Mucosa of rectum (tissue), 2 donors: ENCODE data around the gene DDX1.

Experiments
- H3K27ac ChIP-seq, 2 donors: one replicate each; pipeline ENCODE4 v1.7.0; 2013; ENCODE audit warnings: inconsistent platforms in 2 of 2, low read depth in 2 of 2, low read length in 2 of 2
- H3K27me3 ChIP-seq, 2 donors: one replicate each; pipeline ENCODE4 v1.7.0; 2013; ENCODE audit warnings: low read length in 2 of 2; ENCODE audit not compliant: control insufficient read depth in 2 of 2, insufficient read depth in 2 of 2
- H3K36me3 ChIP-seq, 2 donors: one replicate each; pipeline ENCODE4 v1.7.0; 2013; ENCODE audit warnings: low read length in 2 of 2; ENCODE audit not compliant: control insufficient read depth in 2 of 2, insufficient read depth in 2 of 2
- H3K4me1 ChIP-seq, 2 donors: one replicate each; pipeline ENCODE4 v1.7.0; 2013; ENCODE audit warnings: low read length in 2 of 2, mild to moderate bottlenecking in 1 of 2; ENCODE audit not compliant: control insufficient read depth in 2 of 2, insufficient read depth in 2 of 2
- H3K4me3 ChIP-seq, 2 donors: one replicate each; pipeline ENCODE4 v1.7.0; 2013; ENCODE audit warnings: low read length in 2 of 2
- H3K9ac ChIP-seq, 2 donors: one replicate each; pipeline ENCODE4 v1.7.0; 2013; ENCODE audit warnings: low read length in 2 of 2, low read depth in 1 of 2, mild to moderate bottlenecking in 1 of 2
- H3K9me3 ChIP-seq, 2 donors: one replicate each; pipeline ENCODE4 v1.7.0; 2013; ENCODE audit warnings: low read length in 2 of 2; ENCODE audit not compliant: control insufficient read depth in 2 of 2
- donor health status: healthy.
- donor health status: Normal muscosa, but diverticular disease.

Gene DDX1

GRCh38 chr2:15595342-15595905 is 3.8 kb downstream of the DDX1 start:
- Histone ChIP-seq H3K27me3 (no peaks in the 10 kb centered on the region), H3K36me3 (peaks cover 36 to 42% of the 10 kb centered on the region in 2 donors), H3K27ac (no peak overlapping the region), H3K4me3 (no peak overlapping the region), H3K9me3 (no peaks in the 10 kb centered on the region), H3K9ac (no peak overlapping the region), H3K4me1 (peaks cover 2 to 15% of the 10 kb centered on the region in 2 donors)

DNA sequence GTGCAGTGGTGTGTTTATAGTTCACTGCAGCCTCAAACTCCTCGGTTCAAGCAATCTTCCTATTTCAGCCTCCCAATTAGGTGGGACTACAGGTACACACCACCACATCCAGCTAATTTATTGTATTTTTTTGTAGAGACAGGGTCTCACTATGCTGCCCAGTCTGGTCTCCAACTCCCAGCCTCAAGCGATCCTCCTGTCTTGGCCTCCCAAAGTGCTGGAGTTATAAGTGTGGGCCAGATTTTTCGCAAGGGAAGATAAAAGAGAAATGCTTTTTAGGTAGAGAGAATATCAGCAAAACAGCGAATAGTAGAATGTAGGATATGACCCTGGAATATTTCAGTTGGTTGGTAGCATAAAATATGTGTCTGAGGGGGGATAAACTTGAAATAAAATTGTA is 4.3 kb downstream of the DDX1 start:
- Histone ChIP-seq H3K27me3 (no peaks in the 10 kb centered on the region), H3K27ac (no peak overlapping the region), H3K4me1 (peaks cover 2 to 14% of the 10 kb centered on the region in 2 donors), H3K9ac (no peak overlapping the region), H3K4me3 (no peak overlapping the region), H3K36me3 (peaks cover 40 to 46% of the 10 kb centered on the region in 2 donors), H3K9me3 (no peaks in the 10 kb centered on the region)

GRCh38 chr2:15596350-15596749 is 4.7 kb downstream of the DDX1 start:
- Histone ChIP-seq H3K27ac (no peak overlapping the region), H3K4me1 (peaks cover 2 to 10% of the 10 kb centered on the region in 2 donors), H3K4me3 (no peak overlapping the region), H3K36me3 (peaks cover 44 to 50% of the 10 kb centered on the region in 2 donors), H3K9me3 (no peaks in the 10 kb centered on the region), H3K27me3 (no peaks in the 10 kb centered on the region), H3K9ac (no peak overlapping the region)

DNA sequence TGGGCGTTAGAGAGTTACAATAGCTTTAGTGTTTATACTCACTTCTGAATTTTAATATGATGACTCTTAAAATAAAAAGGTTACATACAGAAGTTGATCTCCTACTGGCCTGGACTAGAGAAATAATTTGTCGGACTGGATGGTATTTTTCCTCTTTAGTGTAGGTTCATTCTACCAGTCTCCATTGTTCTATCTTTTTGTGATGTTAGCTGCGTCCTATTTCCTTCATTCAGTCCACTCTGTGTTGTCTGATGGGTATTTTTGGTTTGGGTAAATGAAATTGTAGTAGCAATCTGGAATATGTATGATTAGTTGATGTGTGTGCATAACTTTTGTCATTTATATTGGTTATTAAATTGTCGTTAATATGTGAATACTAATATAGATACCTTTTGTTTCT is 5.3 kb downstream of the DDX1 start:
- H3K9me3 ChIP-seq = no peaks in the 10 kb centered on the region
- H3K9ac ChIP-seq = no peak overlapping the region
- no peaks in the 10 kb centered on the region for H3K27me3 ChIP-seq
- H3K4me3 ChIP-seq = no peak overlapping the region
- H3K27ac ChIP-seq = no peak overlapping the region
- peaks cover 2 to 8% of the 10 kb centered on the region in 2 donors for H3K4me1 ChIP-seq
- peaks cover 49 to 56% of the 10 kb centered on the region in 2 donors for H3K36me3 ChIP-seq

DNA sequence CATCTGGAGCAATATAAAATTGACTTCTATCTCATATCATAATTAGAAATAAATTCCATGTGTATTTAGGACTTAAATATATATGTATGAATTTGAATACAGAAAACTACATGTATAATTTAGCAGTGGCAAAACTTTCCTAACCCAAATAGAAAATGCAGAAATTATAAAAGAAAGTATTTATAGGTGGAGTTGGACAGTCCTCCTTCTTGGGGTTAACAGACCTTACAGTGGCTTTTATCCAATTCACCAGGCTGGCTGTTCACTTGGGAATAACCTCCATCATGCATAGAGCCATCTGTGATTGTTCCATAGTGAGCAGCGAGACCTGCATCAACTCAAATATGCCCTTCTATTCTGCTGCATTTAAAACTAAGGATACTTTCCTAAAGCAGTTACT is 8.3 kb downstream of the DDX1 start:
- Histone ChIP-seq H3K27ac (no peak overlapping the region), H3K4me3 (no peak overlapping the region), H3K4me1 (no peaks in the 10 kb centered on the region), H3K9ac (no peak overlapping the region), H3K27me3 (no peaks in the 10 kb centered on the region), H3K9me3 (no peaks in the 10 kb centered on the region), H3K36me3 (peaks cover 70 to 86% of the 10 kb centered on the region in 2 donors)

DNA sequence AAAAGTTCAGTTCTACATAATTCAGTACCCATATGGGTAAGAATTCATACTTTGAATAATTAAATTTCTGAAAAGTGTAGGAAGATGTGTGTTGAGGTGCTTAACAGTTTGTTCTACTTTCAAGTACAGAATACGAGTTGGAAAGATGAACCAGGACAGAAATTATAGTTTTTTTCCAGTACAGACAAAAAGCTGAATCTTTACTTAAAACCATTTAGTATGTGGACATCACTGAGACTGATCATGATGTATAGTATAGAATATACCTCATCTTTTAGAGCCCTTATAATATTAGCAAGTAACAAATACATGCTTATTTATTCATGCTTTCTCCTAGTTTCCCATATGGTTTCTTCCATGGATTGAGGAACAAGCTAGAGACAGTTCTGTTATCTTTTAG is 10.0 kb downstream of the DDX1 start:
- H3K4me1 ChIP-seq = no peaks in the 10 kb centered on the region
- no peaks in the 10 kb centered on the region for H3K9me3 ChIP-seq
- H3K27me3 ChIP-seq = no peaks in the 10 kb centered on the region
- H3K36me3 ChIP-seq = peaks cover 73 to 87% of the 10 kb centered on the region in 2 donors
- no peak overlapping the region for H3K9ac ChIP-seq
- no peak overlapping the region for H3K27ac ChIP-seq
- H3K4me3 ChIP-seq = no peak overlapping the region

GRCh38 chr2:15602393-15602792 is 10.7 kb downstream of the DDX1 start:
- Histone ChIP-seq H3K27ac (no peak overlapping the region), H3K36me3 (peaks cover 74 to 88% of the 10 kb centered on the region in 2 donors), H3K4me1 (no peaks in the 10 kb centered on the region), H3K9me3 (no peaks in the 10 kb centered on the region), H3K9ac (no peak overlapping the region), H3K27me3 (no peaks in the 10 kb centered on the region), H3K4me3 (no peak overlapping the region)

GRCh38 chr2:15603044-15603765 is 11.5 kb downstream of the DDX1 start:
- Histone ChIP-seq H3K4me3 (no peak overlapping the region), H3K4me1 (no peaks in the 10 kb centered on the region), H3K9ac (no peak overlapping the region), H3K9me3 (no peaks in the 10 kb centered on the region), H3K27me3 (no peaks in the 10 kb centered on the region), H3K36me3 (peaks cover 76 to 89% of the 10 kb centered on the region in 2 donors), H3K27ac (no peak overlapping the region)

GRCh38 chr2:15603948-15604347 is 12.3 kb downstream of the DDX1 start:
- Histone ChIP-seq H3K4me1 (no peaks in the 10 kb centered on the region), H3K4me3 (no peak overlapping the region), H3K27ac (no peak overlapping the region), H3K36me3 (peaks cover 77 to 88% of the 10 kb centered on the region in 2 donors), H3K27me3 (no peaks in the 10 kb centered on the region), H3K9me3 (no peaks in the 10 kb centered on the region), H3K9ac (no peak overlapping the region)

DNA sequence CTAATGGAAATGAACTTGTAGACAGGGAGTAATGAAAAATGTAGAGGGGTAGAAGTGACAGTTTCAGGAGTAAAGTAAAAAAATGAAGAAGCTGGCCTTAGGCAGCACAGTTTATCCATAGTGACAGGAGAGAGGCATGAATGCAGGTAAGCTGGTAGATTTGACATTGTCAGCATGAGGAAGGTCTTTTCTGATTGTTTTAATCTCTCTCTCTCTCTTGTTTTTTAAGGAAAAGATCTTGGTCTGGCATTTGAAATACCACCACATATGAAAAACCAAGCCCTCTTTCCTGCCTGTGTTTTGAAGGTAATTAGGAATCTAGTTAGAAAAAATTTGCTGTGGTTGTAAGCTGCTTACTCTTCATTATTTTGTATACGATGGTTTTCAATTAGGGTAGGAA is 14.1 kb downstream of the DDX1 start:
- Histone ChIP-seq H3K9me3 (no peaks in the 10 kb centered on the region), H3K27me3 (no peaks in the 10 kb centered on the region), H3K36me3 (peaks cover 78 to 84% of the 10 kb centered on the region in 2 donors), H3K27ac (no peak overlapping the region), H3K4me1 (no peaks in the 10 kb centered on the region), H3K4me3 (no peak overlapping the region), H3K9ac (no peak overlapping the region)
